OCI-LY7 (cell line): Measurements from ENCODE around the gene MACO1.

Experiments
- EZH2phosphoT487 ChIP-seq: fragments of 200-600 bp; sonication (generic); IDR thresholded peaks from 2 replicates; pipeline ENCODE4 v1.6.1; 2018; ENCODE audit warnings: low read depth, borderline replicate concordance, mild to moderate bottlenecking, mixed run types, antibody characterized with exemption, low read length, moderate library complexity, mixed read lengths
- TF ChIP-seq, protein P1 (sequence below): fragments of 200-600 bp; sonication (generic); conservative IDR thresholded peaks from 2 replicates; pipeline ENCODE4 v1.5.1; 2014; ENCODE audit warnings: mild to moderate bottlenecking, antibody characterized with exemption, low read length, moderate library complexity, mixed read lengths

DNA sequence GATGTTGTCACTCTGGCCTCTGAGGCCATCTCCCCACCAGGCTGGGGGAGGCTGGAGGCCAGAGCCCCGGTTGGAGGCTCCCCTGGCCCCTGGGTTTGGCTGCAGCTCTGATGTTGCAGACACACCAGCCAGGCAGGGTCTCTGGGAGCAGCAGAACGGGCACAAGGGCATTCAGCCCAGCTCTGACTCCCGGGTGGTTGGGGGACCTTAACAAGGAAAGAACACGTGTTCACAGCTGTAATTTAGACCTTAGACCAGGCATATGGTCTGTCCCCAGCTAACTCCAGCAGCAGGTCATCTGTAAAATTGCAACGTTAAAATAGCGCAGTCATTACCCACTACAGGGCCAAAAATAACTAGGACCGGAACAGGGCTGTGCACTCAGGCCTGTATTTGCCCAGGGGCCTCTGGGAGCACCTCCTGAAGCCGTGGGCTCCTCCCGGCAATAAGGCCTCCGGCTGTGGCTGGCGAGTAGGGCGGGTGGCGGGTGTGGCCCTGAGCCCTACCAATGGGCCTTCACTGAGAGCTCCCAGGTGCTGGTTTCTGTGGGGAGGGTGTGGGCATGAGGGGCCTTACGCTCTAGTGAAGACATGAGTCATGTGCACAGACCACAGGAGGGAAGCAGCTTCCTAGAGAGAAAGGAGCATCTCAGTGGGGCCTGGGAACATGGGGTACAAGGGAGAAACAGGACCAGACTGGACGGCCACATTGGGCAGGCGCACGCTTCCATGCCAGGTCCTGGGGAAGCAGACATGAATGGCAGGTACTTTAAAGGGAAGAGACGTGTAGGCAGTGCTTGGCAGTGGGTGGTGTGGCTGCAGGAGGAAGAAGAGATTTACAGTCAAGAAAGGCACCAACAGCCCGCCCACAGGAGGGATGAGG is 118.8 kb downstream of the MACO1 start:
- TF ChIP-seq, protein P1, sequence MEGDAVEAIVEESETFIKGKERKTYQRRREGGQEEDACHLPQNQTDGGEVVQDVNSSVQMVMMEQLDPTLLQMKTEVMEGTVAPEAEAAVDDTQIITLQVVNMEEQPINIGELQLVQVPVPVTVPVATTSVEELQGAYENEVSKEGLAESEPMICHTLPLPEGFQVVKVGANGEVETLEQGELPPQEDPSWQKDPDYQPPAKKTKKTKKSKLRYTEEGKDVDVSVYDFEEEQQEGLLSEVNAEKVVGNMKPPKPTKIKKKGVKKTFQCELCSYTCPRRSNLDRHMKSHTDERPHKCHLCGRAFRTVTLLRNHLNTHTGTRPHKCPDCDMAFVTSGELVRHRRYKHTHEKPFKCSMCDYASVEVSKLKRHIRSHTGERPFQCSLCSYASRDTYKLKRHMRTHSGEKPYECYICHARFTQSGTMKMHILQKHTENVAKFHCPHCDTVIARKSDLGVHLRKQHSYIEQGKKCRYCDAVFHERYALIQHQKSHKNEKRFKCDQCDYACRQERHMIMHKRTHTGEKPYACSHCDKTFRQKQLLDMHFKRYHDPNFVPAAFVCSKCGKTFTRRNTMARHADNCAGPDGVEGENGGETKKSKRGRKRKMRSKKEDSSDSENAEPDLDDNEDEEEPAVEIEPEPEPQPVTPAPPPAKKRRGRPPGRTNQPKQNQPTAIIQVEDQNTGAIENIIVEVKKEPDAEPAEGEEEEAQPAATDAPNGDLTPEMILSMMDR: no peak
- TF ChIP-seq EZH2phosphoT487: no peak
